OCI-M2 (cell line): ENCODE results near the gene SUMO4.
"Not testable (repeated sequence)": the region's sequence is repeated elsewhere in the genome, so short reads cannot be mapped to it uniquely, and the experiment has no call there.

Experiments
- DNase-seq: peaks from one replicate; lab custom pipeline; 2025; ENCODE audit not compliant: unreplicated experiment; lab: John Stamatoyannopoulos, UW

The SUMO4 gene

DNA sequence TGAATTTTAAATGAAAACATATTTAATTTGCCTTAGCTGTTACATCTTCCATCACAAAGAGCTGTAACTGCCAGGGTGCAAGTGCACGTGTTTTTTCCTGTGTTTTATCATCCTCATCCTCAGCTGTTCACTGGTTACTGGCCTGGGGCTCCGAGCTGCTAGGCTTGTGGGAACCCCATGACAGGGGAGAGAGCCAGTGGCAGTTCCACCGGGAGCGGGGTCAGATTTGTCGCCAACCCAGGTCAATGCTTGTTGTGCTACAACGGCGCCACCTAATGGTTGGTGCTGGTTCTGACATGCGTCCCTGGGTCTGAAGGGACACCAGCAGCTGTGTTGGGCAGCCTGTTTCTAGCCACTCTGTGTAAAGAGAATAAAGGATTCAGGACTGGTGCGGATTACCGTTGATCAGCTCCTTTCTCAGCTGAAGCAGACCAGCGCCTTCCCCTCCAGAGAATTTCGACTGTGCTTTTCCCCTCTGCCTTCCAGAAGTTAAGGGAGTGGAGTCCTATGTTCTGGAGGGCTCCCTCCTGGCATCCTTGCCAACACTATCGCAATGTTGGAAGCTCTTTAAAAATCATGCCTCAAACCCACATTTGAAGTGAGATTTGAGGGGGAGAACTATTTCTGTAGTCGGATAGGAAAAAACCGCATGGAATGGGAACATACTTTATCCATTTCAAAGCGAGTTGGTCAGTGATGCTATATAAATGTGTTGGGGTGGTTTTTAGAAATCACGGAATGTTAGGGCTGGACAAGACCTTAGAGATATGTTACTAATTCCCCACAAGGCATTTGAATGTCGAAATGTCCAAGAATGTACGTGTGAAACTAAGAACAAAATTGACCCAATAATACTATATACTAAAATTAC is 32.1 kb downstream of the SUMO4 start:
- peak; percentile 61 for DNase-seq

DNA sequence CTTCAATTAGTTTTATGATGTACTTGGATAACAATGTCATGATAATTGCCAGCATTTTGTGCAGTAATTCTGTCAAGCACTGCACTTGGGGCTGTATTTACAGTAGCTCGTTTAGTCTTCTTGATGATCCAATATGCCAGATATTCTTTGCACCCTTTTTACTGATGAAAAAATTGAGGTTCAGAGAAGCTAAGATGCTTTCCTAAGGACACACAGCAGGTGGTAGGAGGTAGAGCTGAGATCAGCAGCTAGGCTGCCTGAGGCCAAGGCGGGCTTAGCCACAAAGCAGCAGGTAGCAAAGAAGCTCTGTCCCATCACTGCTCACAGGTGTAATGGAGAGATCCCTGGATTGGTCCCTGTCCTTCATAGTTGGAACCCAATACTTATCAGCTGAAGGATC is 33.3 kb downstream of the SUMO4 start:
- no peak for DNase-seq

DNA sequence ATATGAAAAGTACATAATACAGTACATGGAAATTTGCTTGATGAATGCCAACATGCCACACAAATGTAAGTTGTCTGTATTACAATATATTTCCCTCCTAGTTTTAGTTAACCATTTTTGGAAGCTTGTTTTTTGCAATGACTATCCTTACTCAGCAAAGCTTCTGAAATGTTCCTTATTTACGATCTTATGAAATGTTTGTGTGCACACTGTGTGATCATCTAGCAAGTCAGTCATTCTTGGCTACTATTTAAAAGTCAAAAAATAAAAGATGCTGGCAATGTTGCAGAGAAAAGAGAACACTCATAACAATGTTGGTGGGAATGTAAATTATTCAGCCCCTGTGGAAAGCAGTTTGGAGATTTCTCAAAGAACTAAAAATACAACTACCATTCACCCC is 33.8 kb downstream of the SUMO4 start:
- DNase-seq: no peak

DNA sequence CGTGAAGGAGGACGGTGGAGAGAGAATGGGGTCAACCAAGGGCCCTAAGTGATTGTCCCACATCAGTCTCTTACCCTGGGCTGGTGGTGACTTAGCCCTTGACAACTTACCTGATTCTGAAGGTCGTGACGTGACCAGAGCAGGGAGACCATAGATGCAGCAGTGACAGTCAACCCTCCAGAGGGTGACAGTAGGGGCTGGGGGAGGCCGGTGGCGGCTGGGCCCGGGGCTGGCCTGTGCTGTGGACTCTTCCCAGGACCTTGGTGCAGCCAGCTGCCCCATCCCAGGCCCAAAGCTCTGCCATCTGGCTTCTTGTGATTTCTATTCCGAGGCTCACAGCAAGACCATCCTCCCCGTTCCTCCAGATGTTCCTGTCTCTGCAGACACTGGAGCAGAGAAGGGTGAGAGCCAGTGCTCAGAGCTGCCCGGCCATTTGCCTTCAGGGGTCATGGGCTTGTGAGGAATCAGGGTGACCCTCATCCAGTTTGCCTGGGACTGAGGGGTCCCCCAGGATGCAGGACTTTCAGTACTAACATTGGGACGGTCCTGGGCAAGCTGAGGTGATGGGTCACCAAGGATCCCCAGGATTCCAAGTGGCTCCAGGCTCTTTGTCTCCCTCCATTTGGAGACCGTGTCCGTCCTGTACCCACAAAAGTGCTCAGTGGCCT is 36.0 kb downstream of the SUMO4 start:
- DNase-seq: no peak

DNA sequence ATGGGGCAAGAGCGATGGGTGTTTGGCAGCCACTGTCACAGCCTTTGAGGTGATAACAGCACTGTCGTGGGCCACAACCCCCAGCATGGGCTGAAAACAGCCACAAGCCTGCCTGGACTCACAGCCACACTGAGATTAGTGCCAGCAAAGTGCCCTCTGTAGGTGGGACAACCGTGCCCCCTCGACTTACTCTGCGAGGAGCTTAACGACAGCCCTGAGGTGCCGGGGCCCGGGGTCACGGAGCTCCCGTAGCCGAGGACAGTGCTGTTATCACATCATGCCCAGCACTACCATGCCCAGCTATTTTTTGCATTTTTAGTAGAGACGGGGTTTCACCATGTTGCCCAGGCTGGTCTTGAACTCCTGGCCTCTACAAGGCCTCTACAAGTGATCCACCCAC is 36.6 kb downstream of the SUMO4 start:
- DNase-seq: no peak

- DNase-seq: no peak
Measured at GRCh38 chr6:149437212-149437611, 37.1 kb downstream of the SUMO4 start.

DNA sequence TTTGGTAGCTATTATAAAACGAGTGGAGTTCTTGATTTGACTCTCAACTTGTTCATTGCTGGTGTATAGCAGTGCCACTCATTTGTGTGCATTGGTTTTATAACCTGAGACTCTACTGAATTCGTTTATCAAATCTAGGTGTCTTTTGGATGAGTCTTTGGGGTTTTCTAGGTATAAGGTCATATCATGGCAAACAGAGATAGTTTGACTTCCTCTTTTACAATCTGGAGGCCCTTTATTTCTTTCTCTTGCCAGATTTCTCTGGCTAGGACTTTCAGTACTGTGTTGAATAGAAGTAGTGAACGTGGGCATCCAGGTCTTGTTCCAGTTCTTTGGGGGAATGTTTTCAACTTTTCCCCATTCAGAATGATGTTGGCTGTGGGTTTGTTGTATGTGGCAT is 38.8 kb downstream of the SUMO4 start:
- no peak for DNase-seq

DNA sequence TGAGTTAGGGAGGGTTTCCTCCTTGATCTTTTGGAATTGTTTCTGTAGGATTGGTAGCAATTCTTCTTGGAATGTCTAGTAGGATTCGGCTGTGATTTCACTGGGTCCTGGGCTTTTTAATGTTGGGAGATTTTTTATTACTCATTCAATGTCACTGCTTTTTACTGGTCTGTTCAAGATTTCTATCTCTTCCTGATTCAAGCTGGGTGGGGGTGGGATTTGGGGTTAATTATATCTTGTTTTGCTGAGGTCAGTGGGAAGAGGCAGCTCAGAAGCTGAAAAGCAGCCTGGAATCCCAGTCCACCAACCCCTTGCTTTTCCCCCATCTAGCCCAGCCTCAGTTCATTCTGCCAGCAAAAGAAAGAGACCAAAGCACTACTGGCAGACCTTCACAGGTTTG is 39.6 kb downstream of the SUMO4 start:
- DNase-seq: no peak

DNA sequence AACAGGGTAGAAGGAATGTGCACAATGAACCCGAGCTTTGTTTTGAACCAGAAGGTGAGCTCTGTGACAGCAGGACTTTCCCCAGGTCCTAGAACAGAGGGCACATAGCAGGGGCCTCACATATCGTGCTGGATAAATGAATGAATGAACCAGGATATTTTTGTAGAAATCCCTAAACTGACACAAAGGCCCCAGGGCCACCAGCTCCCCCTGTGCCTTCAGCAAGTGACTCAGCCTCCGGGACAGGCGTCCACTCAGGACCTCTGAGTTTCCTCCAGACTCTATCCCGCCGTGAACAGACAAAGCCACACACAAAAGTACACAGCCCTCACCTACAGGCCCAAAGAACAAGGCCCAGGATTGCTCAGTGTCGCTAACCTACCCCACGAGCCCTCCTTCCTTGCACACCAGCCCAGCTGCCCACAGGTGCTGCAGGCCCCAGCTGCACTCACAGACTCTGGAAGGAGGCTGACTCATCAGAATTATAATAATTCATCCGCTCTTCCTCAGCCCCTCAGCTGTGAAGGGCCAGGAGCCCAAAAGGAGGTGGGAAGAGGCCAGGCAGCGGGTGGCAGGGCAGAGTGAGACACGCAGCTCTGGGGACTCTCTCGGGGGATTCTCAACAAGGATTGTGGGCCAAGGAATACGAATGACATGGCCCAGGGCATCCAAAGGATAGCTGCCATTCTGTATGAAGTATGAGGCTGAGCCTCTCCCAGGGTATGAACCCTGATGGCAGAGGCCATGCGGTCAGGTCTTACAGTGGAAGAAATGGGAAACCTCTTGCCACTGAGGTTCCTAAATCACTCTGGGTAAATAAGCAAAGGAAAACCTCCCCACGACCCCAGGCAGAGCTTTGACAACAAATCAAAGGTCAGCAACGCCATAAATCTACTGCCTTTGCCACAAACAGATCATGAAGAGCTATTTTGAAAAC is 40.9 kb downstream of the SUMO4 start:
- DNase-seq: no peak

GRCh38 chr6:149441740-149442139 is 41.7 kb downstream of the SUMO4 start:
- DNase-seq: no peak

DNA sequence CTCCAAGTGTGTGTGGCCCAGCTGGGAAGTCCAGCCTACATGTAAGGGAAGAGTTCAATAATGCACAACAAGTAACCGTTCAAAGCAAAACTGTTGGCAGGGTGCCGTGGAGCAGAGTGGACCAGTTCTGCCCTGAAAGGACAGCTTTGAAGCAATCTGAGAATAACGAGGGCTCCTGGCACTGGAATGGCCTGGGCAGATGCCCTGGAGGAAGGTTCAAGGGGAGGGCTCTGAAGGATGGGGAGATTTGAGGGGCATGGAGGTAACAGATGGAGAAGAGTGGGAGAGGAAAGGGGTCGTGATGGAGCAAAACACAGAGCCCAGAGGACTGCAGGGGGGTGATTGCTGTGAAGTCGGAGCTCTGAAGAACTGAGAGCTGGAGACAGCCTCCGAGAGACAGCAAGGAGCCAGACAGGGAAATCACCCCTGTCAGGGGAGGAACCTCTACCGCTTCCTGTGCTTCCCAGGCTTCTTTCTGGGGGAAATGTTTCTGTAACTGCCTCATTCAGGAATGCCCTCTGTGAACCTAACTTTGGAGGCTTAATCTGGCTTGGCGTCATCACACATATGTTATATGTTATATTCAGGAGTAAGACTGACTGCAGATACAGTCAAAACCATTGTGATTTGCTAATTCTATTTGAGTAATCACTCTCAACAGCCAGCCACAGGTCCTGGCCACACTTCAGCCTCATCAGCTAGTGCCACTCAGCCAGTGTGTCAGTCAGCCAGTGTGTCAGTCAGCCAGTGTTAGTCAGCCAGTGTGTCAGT is 43.5 kb downstream of the SUMO4 start:
- no peak for DNase-seq

GRCh38 chr6:149444360-149445094 is 44.5 kb downstream of the SUMO4 start:
- DNase-seq: not testable (repeated sequence)

- no peak for DNase-seq
Measured at GRCh38 chr6:149445095-149445466, 45.0 kb downstream of the SUMO4 start.

DNA sequence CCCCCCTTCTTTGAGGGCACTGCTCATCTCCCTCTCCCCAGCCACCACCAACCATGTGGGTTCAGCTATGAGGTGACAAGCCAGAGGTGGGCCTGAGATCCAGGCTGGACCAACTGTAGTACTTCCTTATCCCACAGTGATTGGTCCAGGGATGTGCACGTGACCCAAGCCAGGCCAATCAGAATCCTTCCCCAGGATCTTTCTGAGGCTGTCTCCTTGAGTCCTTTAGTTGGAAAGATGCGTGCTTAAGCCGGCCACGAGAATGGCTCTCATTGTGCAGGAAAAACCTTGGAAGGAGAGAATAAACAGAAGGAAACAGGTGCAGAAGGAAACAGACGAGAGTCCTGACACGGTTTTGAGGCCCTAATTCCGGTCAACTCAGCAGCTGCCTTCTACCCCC is 45.5 kb downstream of the SUMO4 start:
- DNase-seq: no peak

GRCh38 chr6:149446791-149447376 is 46.8 kb downstream of the SUMO4 start:
- DNase-seq: no peak

GRCh38 chr6:149448821-149449453 is 48.9 kb downstream of the SUMO4 start:
- no peak for DNase-seq

- DNase-seq: no peak
Measured at GRCh38 chr6:149449831-149450678, 50.0 kb downstream of the SUMO4 start.
